H9 (cell line): Measurements from ENCODE around the gene ZNRF2. TPM values are rescaled to one million over a fixed set of nuclear protein-coding genes. Genes with fewer than 3 reads are reported as not detected.

ENCODE experiments used
- DNase-seq: peaks from one replicate; pipeline ENCODE4 v3.0.0-alpha.2; 2017
- H2AFZ ChIP-seq: one replicate; pipeline ENCODE4 v1.6.1; 2013; ENCODE audit warnings: mild to moderate bottlenecking, low read length, control low read depth, moderate library complexity
- H2AK5ac ChIP-seq: 2 replicates; pipeline ENCODE4 v1.6.1; 2013; ENCODE audit warnings: low read length, control low read depth, mixed read lengths; ENCODE audit not compliant: insufficient read length
- H2BK120ac ChIP-seq: one replicate; pipeline ENCODE4 v1.6.1; 2013; ENCODE audit warnings: low read depth, mild to moderate bottlenecking, low read length, control low read depth, inconsistent platforms; ENCODE audit not compliant: poor library complexity, severe bottlenecking
- H2BK12ac ChIP-seq: 2 replicates; pipeline ENCODE4 v1.6.1; 2013; ENCODE audit warnings: low read length, control low read depth, mixed read lengths, low read depth; ENCODE audit not compliant: insufficient read length
- H2BK15ac ChIP-seq: 2 replicates; pipeline ENCODE4 v1.6.1; 2013; ENCODE audit warnings: low read depth, low read length, control low read depth
- H2BK20ac ChIP-seq: one replicate; pipeline ENCODE4 v1.6.1; 2013; ENCODE audit warnings: low read depth, mild to moderate bottlenecking, low read length, control low read depth, inconsistent platforms; ENCODE audit not compliant: poor library complexity, severe bottlenecking
- H2BK5ac ChIP-seq: 2 replicates; pipeline ENCODE4 v1.6.1; 2013; ENCODE audit warnings: low read length, control low read depth, mixed read lengths; ENCODE audit not compliant: insufficient read length
- H3K14ac ChIP-seq: 2 replicates; pipeline ENCODE4 v1.6.1; 2013; ENCODE audit warnings: low read length, control low read depth; ENCODE audit not compliant: insufficient read depth
- H3K18ac ChIP-seq: 2 replicates; pipeline ENCODE4 v1.6.1; 2013; ENCODE audit warnings: low read depth, mild to moderate bottlenecking, mixed read lengths, low read length, control low read depth; ENCODE audit not compliant: insufficient read length
- H3K23ac ChIP-seq: 2 replicates; pipeline ENCODE4 v1.6.1; 2013; ENCODE audit warnings: low read length, control low read depth, mixed read lengths, low read depth; ENCODE audit not compliant: insufficient read length
- H3K23me2 ChIP-seq: 2 replicates; pipeline ENCODE4 v1.6.1; 2013; ENCODE audit warnings: low read depth, mild to moderate bottlenecking, mixed read lengths, low read length, control low read depth; ENCODE audit not compliant: insufficient read length, poor library complexity, severe bottlenecking
- H3K27ac ChIP-seq: 2 replicates; pipeline ENCODE4 v1.5.1; 2013; ENCODE audit warnings: low read length, control low read depth, mixed read lengths, low read depth; ENCODE audit not compliant: insufficient read length
- H3K27me3 ChIP-seq: 2 replicates; pipeline ENCODE4 v1.6.1; 2013; ENCODE audit warnings: low read length, control low read depth, inconsistent platforms; ENCODE audit not compliant: insufficient read depth
- H3K4ac ChIP-seq: 2 replicates; pipeline ENCODE4 v1.6.1; 2013; ENCODE audit warnings: low read depth, mild to moderate bottlenecking, control low read depth, inconsistent platforms, low read length, moderate library complexity
- H3K4me1 ChIP-seq: 2 replicates; pipeline ENCODE4 v1.6.1; 2013; ENCODE audit warnings: low read length, control low read depth, inconsistent platforms; ENCODE audit not compliant: insufficient read depth
- H3K4me2 ChIP-seq: 2 replicates; pipeline ENCODE4 v1.6.1; 2013; ENCODE audit warnings: low read length, control low read depth, mixed read lengths; ENCODE audit not compliant: insufficient read length, insufficient read depth
- H3K56ac ChIP-seq: 2 replicates; pipeline ENCODE4 v1.6.1; 2013; ENCODE audit warnings: low read depth, mild to moderate bottlenecking, mixed read lengths, low read length, control low read depth; ENCODE audit not compliant: insufficient read length
- H3K79me1 ChIP-seq: 2 replicates; pipeline ENCODE4 v1.6.1; 2013; ENCODE audit warnings: low read depth, mild to moderate bottlenecking, moderate library complexity, low read length, control low read depth, inconsistent platforms; ENCODE audit not compliant: insufficient read depth, poor library complexity, severe bottlenecking
- H3K79me2 ChIP-seq: 2 replicates; pipeline ENCODE4 v1.6.1; 2013; ENCODE audit warnings: low read length, control low read depth, inconsistent platforms; ENCODE audit not compliant: insufficient read depth
- H3K9ac ChIP-seq: 2 replicates; pipeline ENCODE4 v1.6.1; 2013; ENCODE audit warnings: low read length, control low read depth, mixed read lengths; ENCODE audit not compliant: insufficient read length; ENCODE audit errors: extremely low read depth
- H3K9me3 ChIP-seq: one replicate; pipeline ENCODE4 v1.6.1; 2013; ENCODE audit warnings: low read depth, low read length, inconsistent platforms; ENCODE audit not compliant: control insufficient read depth
- H3T11ph ChIP-seq: one replicate; pipeline ENCODE4 v1.6.1; 2013; ENCODE audit warnings: mild to moderate bottlenecking, low read length, control low read depth, inconsistent platforms
- H4K20me1 ChIP-seq: one replicate; pipeline ENCODE4 v1.6.1; 2013; ENCODE audit not compliant: control insufficient read depth, insufficient read length, insufficient read depth
- H4K5ac ChIP-seq: 2 replicates; pipeline ENCODE4 v1.6.1; 2013; ENCODE audit warnings: low read depth, mild to moderate bottlenecking, mixed read lengths, low read length, control low read depth; ENCODE audit not compliant: insufficient read length
- H4K8ac ChIP-seq: replicated peaks from 2 replicates; pipeline ENCODE4 v1.6.1; 2013; ENCODE audit warnings: low read length, control low read depth, mixed read lengths, low read depth; ENCODE audit not compliant: insufficient read length
- H4K91ac ChIP-seq: 2 replicates; pipeline ENCODE4 v1.6.1; 2013; ENCODE audit warnings: low read depth, mild to moderate bottlenecking, moderate library complexity, mixed read lengths, low read length, control low read depth; ENCODE audit not compliant: insufficient read length
- H3K27ac Mint-ChIP-seq, 3 experiments: 2 replicates in 2 of 3; 3 replicates in 1 of 3; pipeline ENCODE4 v1.8.0; 2020 to 2021; ENCODE audit warnings: mixed read lengths in 3 of 3, mild to moderate bottlenecking in 1 of 3, moderate library complexity in 1 of 3
- H3K27me3 Mint-ChIP-seq: 2 replicates; pipeline ENCODE4 v1.8.0; 2021; ENCODE audit warnings: low read depth, mild to moderate bottlenecking, moderate library complexity, mixed read lengths
- H3K36me3 Mint-ChIP-seq, 3 experiments: 2 replicates in 2 of 3; 3 replicates in 1 of 3; pipeline ENCODE4 v1.8.0; 2020 to 2021; ENCODE audit warnings: low read depth in 3 of 3, mixed read lengths in 3 of 3; ENCODE audit not compliant: insufficient read depth in 1 of 3
- H3K4me1 Mint-ChIP-seq, 2 experiments: 2 replicates each; pipeline ENCODE4 v1.8.0; 2020; ENCODE audit warnings: mixed read lengths in 2 of 2
- H3K4me3 Mint-ChIP-seq, 2 experiments: 2 replicates in 1 of 2; 3 replicates in 1 of 2; pipeline ENCODE4 v1.8.0; 2020 to 2021; ENCODE audit warnings: mild to moderate bottlenecking in 2 of 2, mixed read lengths in 2 of 2, moderate library complexity in 1 of 2
- H3K9me3 Mint-ChIP-seq, 2 experiments: 2 replicates in 1 of 2; 3 replicates in 1 of 2; pipeline ENCODE4 v1.8.0; 2020; ENCODE audit warnings: mild to moderate bottlenecking in 2 of 2, mixed read lengths in 2 of 2, moderate library complexity in 1 of 2
- WGBS: extraction: QIAGEN DNeasy Blood & Tissue Kit; methylation state at CpG from one replicate; pipeline ENCODE4 v1.1.7; 2013; ENCODE audit warnings: missing lambda C conversion rate, low lambda C conversion rate, mixed read lengths; ENCODE audit not compliant: insufficient read length; ENCODE audit errors: extremely low coverage; 5-methylcytosine and 5-hydroxymethylcytosine counted together
- total RNA-seq: library from RNA; stranded (reverse); gene quantifications from 2 replicates; pipeline ENCODE4 v1.2.1, GENCODE V29; 2021
- TF ChIP-seq, protein P1 (sequence below): fragments of 200-600 bp; sonication (generic); conservative IDR thresholded peaks from 3 replicates; pipeline ENCODE4 v1.8.0; 2021; ENCODE audit warnings: antibody characterized with exemption, mild to moderate bottlenecking

ZNRF2 gene
- total RNA-seq, 1 experiment from 2014 or later: 16.5 TPM

GRCh38 chr7:30403477-30403876, 119.1 kb downstream of the ZNRF2 start:
- Mint-ChIP-seq H3K4me3 (no peak overlapping the region), H3K27me3 (no peaks in the 10 kb centered on the region), H3K9me3 (no peaks in the 10 kb centered on the region), H3K27ac (no peak overlapping the region), H3K36me3 (peaks cover 4 to 11% (median 5%) of the 10 kb centered on the region in 3 experiments; a peak in 6 of 7 replicates), H3K4me1 (no peaks in the 10 kb centered on the region)
- Histone ChIP-seq H3K27me3 (no peaks in the 10 kb centered on the region), H3K79me1 (no peaks in the 10 kb centered on the region), H3T11ph (no peak overlapping the region), H2AFZ (no peak overlapping the region), H2BK12ac (no peak overlapping the region), H3K9me3 (no peaks in the 10 kb centered on the region), H4K20me1 (no peaks in the 10 kb centered on the region), H4K5ac (no peak overlapping the region), H2AK5ac (no peak overlapping the region), H2BK15ac (no peak overlapping the region), H3K18ac (no peak overlapping the region), H2BK5ac (no peak overlapping the region), H2BK120ac (no peak overlapping the region), H4K91ac (no peak overlapping the region), H3K79me2 (no peaks in the 10 kb centered on the region), H2BK20ac (no peak overlapping the region), H3K56ac (no peak overlapping the region), H3K4me1 (no peaks in the 10 kb centered on the region), H3K14ac (no peak overlapping the region), H3K9ac (no peak overlapping the region), H3K27ac (no peak overlapping the region), H3K23me2 (no peaks in the 10 kb centered on the region), H4K8ac (no peak overlapping the region), H3K4me2 (no peak overlapping the region), H3K4ac (no peak overlapping the region), H3K23ac (no peak overlapping the region)
- TF ChIP-seq, protein P1, sequence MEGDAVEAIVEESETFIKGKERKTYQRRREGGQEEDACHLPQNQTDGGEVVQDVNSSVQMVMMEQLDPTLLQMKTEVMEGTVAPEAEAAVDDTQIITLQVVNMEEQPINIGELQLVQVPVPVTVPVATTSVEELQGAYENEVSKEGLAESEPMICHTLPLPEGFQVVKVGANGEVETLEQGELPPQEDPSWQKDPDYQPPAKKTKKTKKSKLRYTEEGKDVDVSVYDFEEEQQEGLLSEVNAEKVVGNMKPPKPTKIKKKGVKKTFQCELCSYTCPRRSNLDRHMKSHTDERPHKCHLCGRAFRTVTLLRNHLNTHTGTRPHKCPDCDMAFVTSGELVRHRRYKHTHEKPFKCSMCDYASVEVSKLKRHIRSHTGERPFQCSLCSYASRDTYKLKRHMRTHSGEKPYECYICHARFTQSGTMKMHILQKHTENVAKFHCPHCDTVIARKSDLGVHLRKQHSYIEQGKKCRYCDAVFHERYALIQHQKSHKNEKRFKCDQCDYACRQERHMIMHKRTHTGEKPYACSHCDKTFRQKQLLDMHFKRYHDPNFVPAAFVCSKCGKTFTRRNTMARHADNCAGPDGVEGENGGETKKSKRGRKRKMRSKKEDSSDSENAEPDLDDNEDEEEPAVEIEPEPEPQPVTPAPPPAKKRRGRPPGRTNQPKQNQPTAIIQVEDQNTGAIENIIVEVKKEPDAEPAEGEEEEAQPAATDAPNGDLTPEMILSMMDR: no peak
- no peak for DNase-seq
- no CpG with 5 or more reads among the region's 3 CpGs for WGBS
